Keratinocyte (primary cell): ENCODE data around the gene ABCA12.

Experiments
- CTCF ChIP-seq, 3 experiments: IDR thresholded peaks in 1 of 3; conservative IDR thresholded peaks in 1 of 3; optimal IDR thresholded peaks in 1 of 3; 2 replicates in 2 of 3; 3 replicates in 1 of 3; pipeline versions ENCODE3 to v1.5.1; 2011; ENCODE audit warnings: low read length in 3 of 3, mild to moderate bottlenecking in 3 of 3, moderate library complexity in 2 of 3, control low read depth in 1 of 3, inconsistent platforms in 1 of 3; ENCODE audit not compliant: insufficient read depth in 2 of 3; ENCODE audit errors: extremely low read depth in 1 of 3
- EZH2 ChIP-seq: IDR thresholded peaks from one replicate; pipeline ENCODE4 v1.6.1; 2012; ENCODE audit warnings: inconsistent platforms, mild to moderate bottlenecking, low read length, moderate library complexity

- no peak for TF ChIP-seq EZH2
- TF ChIP-seq CTCF (optimal IDR thresholded peaks at IDR 0.05 in 1 of 3, IDR thresholded peaks at IDR 0.05 in 1 of 3, conservative IDR thresholded peaks at IDR 0.05 in 1 of 3; ENCODE audit: extremely low read depth in 1 of 3, insufficient read depth in 2 of 3, low read length in 3 of 3) = no peak
Observed at GRCh38 chr2:215080545-215080944, 57.9 kb downstream of the ABCA12 start.
